Astrocyte (in vitro differentiated cells and primary cell): ENCODE measurements around the gene CEBPG. TPM values are rescaled to one million over a fixed set of nuclear protein-coding genes. Genes with fewer than 3 reads are reported as not detected.

ENCODE experiments used
- DNase-seq: peaks from one replicate; pipeline ENCODE4 v3.0.0-alpha.2; 2010; ENCODE audit warnings: low read depth
- FAIRE-seq: peaks from 2 replicates; lab custom pipeline; 2011; peaks lifted over from hg19 to GRCh38; lab: Jason Lieb, UNC
- H2AFZ ChIP-seq: 2 replicates; pipeline ENCODE4 v1.6.0; 2012; ENCODE audit warnings: low read depth, low read length, inconsistent platforms
- H3K27ac ChIP-seq: 2 replicates; pipeline ENCODE4 v1.5.1; 2011; ENCODE audit warnings: low read depth, low read length, inconsistent platforms
- H3K27me3 ChIP-seq: 2 replicates; pipeline ENCODE4 v1.6.0; 2011; ENCODE audit warnings: low read length, inconsistent platforms; ENCODE audit not compliant: insufficient read depth
- H3K36me3 ChIP-seq: 2 replicates; pipeline ENCODE4 v1.5.1; 2011; ENCODE audit warnings: low read length, inconsistent platforms; ENCODE audit not compliant: insufficient read depth
- H3K4me1 ChIP-seq: 2 replicates; pipeline ENCODE4 v1.5.1; 2011; ENCODE audit warnings: low read length, inconsistent platforms; ENCODE audit not compliant: insufficient read depth
- H3K4me2 ChIP-seq: 2 replicates; pipeline ENCODE4 v1.6.0; 2012; ENCODE audit warnings: low read length, inconsistent platforms
- H3K4me3 ChIP-seq: 2 replicates; pipeline ENCODE4 v1.5.1; 2011; ENCODE audit warnings: low read depth, mild to moderate bottlenecking, low read length, inconsistent platforms; ENCODE audit not compliant: insufficient read depth
- H3K79me2 ChIP-seq: 2 replicates; pipeline ENCODE4 v1.6.0; 2012; ENCODE audit warnings: mild to moderate bottlenecking, low read length, inconsistent platforms; ENCODE audit not compliant: insufficient read depth
- H3K9ac ChIP-seq: 2 replicates; pipeline ENCODE4 v1.6.0; 2012; ENCODE audit warnings: mild to moderate bottlenecking, low read length, inconsistent platforms
- H3K9me3 ChIP-seq: 2 replicates; pipeline ENCODE4 v1.5.1; 2012; ENCODE audit warnings: low read depth, mild to moderate bottlenecking, low read length, inconsistent platforms; ENCODE audit not compliant: insufficient read depth
- H4K20me1 ChIP-seq: 2 replicates; pipeline ENCODE4 v1.6.0; 2012; ENCODE audit warnings: low read length, inconsistent platforms; ENCODE audit not compliant: insufficient read depth
- H3K27ac Mint-ChIP-seq: one replicate; pipeline ENCODE4 v1.8.0; 2021; ENCODE audit warnings: mild to moderate bottlenecking, mixed read lengths; ENCODE audit not compliant: unreplicated experiment
- H3K27me3 Mint-ChIP-seq: one replicate; pipeline ENCODE4 v1.8.0; 2021; ENCODE audit warnings: low read depth, mixed read lengths; ENCODE audit not compliant: unreplicated experiment
- H3K36me3 Mint-ChIP-seq: one replicate; pipeline ENCODE4 v1.8.0; 2021; ENCODE audit warnings: low read depth, mixed read lengths; ENCODE audit not compliant: unreplicated experiment
- H3K4me1 Mint-ChIP-seq: one replicate; pipeline ENCODE4 v1.8.0; 2021; ENCODE audit warnings: low read depth, mixed read lengths; ENCODE audit not compliant: unreplicated experiment
- H3K4me3 Mint-ChIP-seq: one replicate; pipeline ENCODE4 v1.8.0; 2021; ENCODE audit warnings: mild to moderate bottlenecking, moderate library complexity, mixed read lengths; ENCODE audit not compliant: unreplicated experiment
- H3K9me3 Mint-ChIP-seq: one replicate; pipeline ENCODE4 v1.8.0; 2021; ENCODE audit warnings: mild to moderate bottlenecking, mixed read lengths; ENCODE audit not compliant: unreplicated experiment
- CTCF ChIP-seq: IDR thresholded peaks from 2 replicates; pipeline ENCODE4 v1.5.1; 2011; ENCODE audit warnings: low read depth, mild to moderate bottlenecking, inconsistent platforms, low read length, moderate library complexity; ENCODE audit not compliant: insufficient read depth
- EZH2 ChIP-seq: IDR thresholded peaks from 2 replicates; pipeline ENCODE4 v1.6.1; 2012; ENCODE audit warnings: mild to moderate bottlenecking, low read length, inconsistent platforms; ENCODE audit not compliant: insufficient read depth
- total RNA-seq: library from RNA; stranded (reverse); gene quantifications from 2 replicates; pipeline ENCODE4 v1.2.1, GENCODE V29; 2021

Gene CEBPG
- total RNA-seq, 1 donor from 2014 or later = 31.7 TPM

- no peak overlapping the region for H2AFZ ChIP-seq
- Mint-ChIP-seq H3K27me3 (peaks cover 10% of the 10 kb centered on the region), H3K4me1 (peaks cover 3% of the 10 kb centered on the region), H3K36me3 (no peaks in the 10 kb centered on the region), H3K27ac (no peak overlapping the region), H3K9me3 (no peaks in the 10 kb centered on the region), H3K4me3 (no peak overlapping the region)
- no peaks in the 10 kb centered on the region for H3K79me2 ChIP-seq
- no peaks in the 10 kb centered on the region for H3K9me3 ChIP-seq
- no peaks in the 10 kb centered on the region for H3K27me3 ChIP-seq
- H3K9ac ChIP-seq = no peak overlapping the region
- H3K4me1 ChIP-seq = no peaks in the 10 kb centered on the region
- DNase-seq = no peak
- H3K27ac ChIP-seq = no peak overlapping the region
- TF ChIP-seq CTCF = no peak
- TF ChIP-seq EZH2 = no peak
- H3K36me3 ChIP-seq = no peaks in the 10 kb centered on the region
- FAIRE-seq = no peak
- no peak overlapping the region for H3K4me3 ChIP-seq
- H3K4me2 ChIP-seq = no peak overlapping the region
- H4K20me1 ChIP-seq = peaks cover 9% of the 10 kb centered on the region
Measured at GRCh38 chr19:33405553-33406461, 32.3 kb downstream of the CEBPG start.

DNA sequence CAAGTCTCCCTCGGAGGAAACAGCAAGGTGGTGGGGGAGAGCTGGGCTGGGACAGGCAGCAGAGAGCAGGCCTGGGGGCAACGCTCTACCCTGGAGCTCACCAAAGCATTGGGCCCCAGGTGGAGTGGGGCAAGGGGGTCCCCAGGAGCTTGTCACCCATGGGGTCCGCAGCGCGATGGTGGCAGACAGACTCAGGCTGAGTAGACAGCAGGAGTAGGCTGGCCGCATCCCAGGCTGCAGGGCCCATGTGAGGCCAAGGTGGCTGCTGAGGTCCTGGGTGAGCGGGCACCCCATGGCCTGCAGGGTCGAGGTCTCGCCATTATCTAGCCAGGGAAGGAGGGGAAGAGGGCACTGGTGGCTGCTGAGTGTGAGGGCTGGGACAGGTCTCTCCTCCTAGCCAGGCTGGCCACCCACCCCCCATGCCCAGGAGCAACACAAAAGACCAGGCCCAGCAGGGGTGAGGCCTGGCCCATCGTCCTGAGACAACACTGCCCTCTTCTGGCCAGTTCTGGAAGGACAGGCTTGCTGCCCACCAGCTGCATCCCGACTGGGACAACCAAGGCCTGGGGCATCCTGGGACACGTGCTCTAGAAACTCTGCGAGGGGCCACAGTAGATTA is 33.1 kb downstream of the CEBPG start:
- H3K36me3 Mint-ChIP-seq = no peaks in the 10 kb centered on the region
- H3K9ac ChIP-seq = no peak overlapping the region
- H3K4me3 ChIP-seq = no peak overlapping the region
- no peaks in the 10 kb centered on the region for H3K9me3 ChIP-seq
- H3K4me2 ChIP-seq = no peak overlapping the region
- TF ChIP-seq CTCF (peak; percentile 64), EZH2 (no peak)
- peaks cover 13% of the 10 kb centered on the region for H3K27me3 Mint-ChIP-seq
- H3K9me3 Mint-ChIP-seq = no peaks in the 10 kb centered on the region
- H2AFZ ChIP-seq = no peak overlapping the region
- no peak overlapping the region for H3K4me3 Mint-ChIP-seq
- no peaks in the 10 kb centered on the region for H3K36me3 ChIP-seq
- H3K79me2 ChIP-seq = no peaks in the 10 kb centered on the region
- H3K4me1 Mint-ChIP-seq = peaks cover 3% of the 10 kb centered on the region
- FAIRE-seq (no peak), DNase-seq (no peak)
- H3K27me3 ChIP-seq = no peaks in the 10 kb centered on the region
- H3K27ac Mint-ChIP-seq = no peak overlapping the region
- H3K27ac ChIP-seq = no peak overlapping the region
- H3K4me1 ChIP-seq = no peaks in the 10 kb centered on the region
- H4K20me1 ChIP-seq = peaks cover 9% of the 10 kb centered on the region

DNA sequence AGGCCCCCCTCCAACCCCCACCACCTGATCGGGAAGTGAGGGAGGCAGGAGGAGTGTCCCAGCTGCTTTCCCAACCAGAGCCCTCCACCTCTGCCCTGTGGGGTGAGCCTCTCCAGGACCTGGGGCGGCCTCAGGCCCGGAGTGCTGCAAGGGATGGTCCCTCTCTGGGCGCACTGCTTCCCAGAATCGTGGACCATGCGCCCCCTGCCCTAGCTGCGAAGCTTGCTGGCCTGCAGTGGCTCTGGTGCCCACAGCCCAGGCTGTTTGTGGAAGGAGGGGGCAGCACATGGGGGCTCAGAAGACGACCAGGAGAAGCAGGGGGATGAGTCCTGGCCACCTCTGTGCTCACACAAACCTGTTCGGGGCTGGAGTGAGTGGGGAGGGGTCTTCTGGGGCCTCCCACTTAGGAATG is 33.6 kb downstream of the CEBPG start:
- H3K36me3 Mint-ChIP-seq = no peaks in the 10 kb centered on the region
- no peaks in the 10 kb centered on the region for H3K36me3 ChIP-seq
- H3K9ac ChIP-seq = no peak overlapping the region
- no peak overlapping the region for H3K4me3 Mint-ChIP-seq
- no peak overlapping the region for H3K4me3 ChIP-seq
- H3K4me1 Mint-ChIP-seq = peaks cover 3% of the 10 kb centered on the region
- H3K79me2 ChIP-seq = no peaks in the 10 kb centered on the region
- H3K27me3 Mint-ChIP-seq = peaks cover 13% of the 10 kb centered on the region
- no peaks in the 10 kb centered on the region for H3K27me3 ChIP-seq
- TF ChIP-seq CTCF (no peak), EZH2 (no peak)
- peaks cover 9% of the 10 kb centered on the region for H4K20me1 ChIP-seq
- no peak overlapping the region for H3K4me2 ChIP-seq
- no peaks in the 10 kb centered on the region for H3K4me1 ChIP-seq
- no peaks in the 10 kb centered on the region for H3K9me3 ChIP-seq
- H3K27ac ChIP-seq = no peak overlapping the region
- DNase-seq (no peak), FAIRE-seq (no peak)
- H3K9me3 Mint-ChIP-seq = no peaks in the 10 kb centered on the region
- no peak overlapping the region for H2AFZ ChIP-seq
- H3K27ac Mint-ChIP-seq = no peak overlapping the region
